RWPE1 (cell line): ENCODE measurements around the gene CRIP1.
A peak's percentile ranks its signal among the peaks of the same experiment; 100 is the strongest.

Source experiments
- CTCF ChIA-PET: fragments of 350-600 bp; sonication (Branson Sonifier 250); formaldehyde crosslinking; extraction: SDS; loops from one replicate; lab custom pipeline; 2021; lab: Yijun Ruan, JAX
- POLR2A ChIA-PET: fragments of 400-600 bp; formaldehyde crosslinking; extraction: SDS; loops from one replicate; lab custom pipeline; 2020; ENCODE audit warnings: antibody characterized with exemption; ENCODE audit not compliant: low non-redundant PET; lab: Yijun Ruan, JAX
- DNase-seq: peaks from one replicate; pipeline ENCODE4 v3.0.0; 2012; ENCODE audit warnings: low spot score
- H3K27ac ChIP-seq: fragments of 450-650 bp; 2 replicates; pipeline ENCODE4 v1.5.1; 2017
- CTCF ChIP-seq: fragments of 450-650 bp; conservative IDR thresholded peaks from 2 replicates; pipeline ENCODE4 v1.5.1; 2017; ENCODE audit warnings: low read depth, mild to moderate bottlenecking

The CRIP1 gene

GRCh38 chr14:105455766-105456660 is 30.7 kb upstream of the CRIP1 start:
- TF ChIP-seq CTCF = no peak
- ChIA-PET POLR2A (no interaction called here), CTCF (interaction anchor here (0.5 to 1.2 kb wide), 2 partner anchors 34 to 290 kb away, joined by 3 read pairs; no protein-coding TSS in a partner anchor)
- no peak for DNase-seq
- H3K27ac ChIP-seq = no peak overlapping the region; the same call in 1 of the 2 replicates

- TF ChIP-seq CTCF = no peak
Measured at GRCh38 chr14:105456736-105457617, 29.7 kb upstream of the CRIP1 start.

GRCh38 chr14:105458010-105458409 is 28.7 kb upstream of the CRIP1 start:
- no peak for DNase-seq
- POLR2A ChIA-PET = no interaction called here
- H3K27ac ChIP-seq = no peak overlapping the region; the same call in 1 of the 2 replicates
- CTCF ChIA-PET = interaction anchor here (0.7 kb wide), 1 partner anchor 9 kb away, joined by 3 read pairs; no protein-coding TSS in a partner anchor
- TF ChIP-seq CTCF = no peak

More at GRCh38 chr14:105456736-105457617, 29.7 kb upstream of the CRIP1 start:
- ChIA-PET CTCF (interaction anchor here (0.6 to 1.2 kb wide), 3 partner anchors 9 to 33 kb away, joined by 3 to 4 read pairs (median 3); no protein-coding TSS in a partner anchor), POLR2A (no interaction called here)
- peak overlapping the region; percentile 37 for H3K27ac ChIP-seq
- DNase-seq = no peak

- no peak for TF ChIP-seq CTCF
- no peak overlapping the region; the same call in 1 of the 2 replicates for H3K27ac ChIP-seq
- no peak for DNase-seq
- CTCF ChIA-PET = no interaction called here
- POLR2A ChIA-PET = no interaction called here
Measured at GRCh38 chr14:105458571-105458970, 28.1 kb upstream of the CRIP1 start.

- ChIA-PET CTCF (no interaction called here), POLR2A (no interaction called here)
- H3K27ac ChIP-seq = peak overlapping the region; percentile 100; the same call in 1 of the 2 replicates
- DNase-seq = no peak
- no peak for TF ChIP-seq CTCF
Measured at GRCh38 chr14:105460116-105460515, 26.6 kb upstream of the CRIP1 start.

GRCh38 chr14:105460616-105461015 is 26.1 kb upstream of the CRIP1 start:
- H3K27ac ChIP-seq = peak overlapping the region; percentile 100
- TF ChIP-seq CTCF = no peak
- POLR2A ChIA-PET = no interaction called here
- CTCF ChIA-PET = no interaction called here
- DNase-seq = no peak
